ENCODE data around the gene PPM1F.
A peak's percentile ranks its signal among the peaks of the same experiment; 100 is the strongest.

PPM1F gene

GRCh38 chr22:21977814-21978213 is 25.2 kb upstream of the PPM1F start:
- no peak for DNase-seq
- intact Hi-C loops (cut with DNase I): no loop called here

- peak in 1 of 10 donors; percentile 51 for DNase-seq
- intact Hi-C loops (cut with DNase I): no loop called here
Observed at GRCh38 chr22:21975854-21976345, 23.3 kb upstream of the PPM1F start.

- DNase-seq: peak in 2 of 10 donors; percentile 21 to 41
- intact Hi-C loops (cut with DNase I): no loop called here
Observed at GRCh38 chr22:21975273-21975672, 22.6 kb upstream of the PPM1F start.

- intact Hi-C loops (cut with DNase I): no loop called here
Observed at GRCh38 chr22:21974058-21974649, 21.5 kb upstream of the PPM1F start.

GRCh38 chr22:21972806-21973205 is 20.2 kb upstream of the PPM1F start:
- peak in 1 of 10 donors; percentile 50 for DNase-seq
- intact Hi-C loops (cut with DNase I): no loop called here

More at GRCh38 chr22:21974058-21974649, 21.5 kb upstream of the PPM1F start:
- peak in 1 of 10 donors; percentile 57 for DNase-seq

GRCh38 chr22:21972293-21972779 is 19.7 kb upstream of the PPM1F start:
- peak in 7 of 10 donors; percentile 42 to 88 (median 53) for DNase-seq
- intact Hi-C loops (cut with DNase I): no loop called here

- intact Hi-C loops (cut with DNase I): no loop called here
- DNase-seq: peak in 1 of 10 donors; percentile 71
Observed at GRCh38 chr22:21971858-21972275, 19.2 kb upstream of the PPM1F start.

GRCh38 chr22:21970800-21971617 is 18.4 kb upstream of the PPM1F start:
- intact Hi-C loops (cut with DNase I): no loop called here
- peak in 2 of 10 donors; percentile 63 to 73 for DNase-seq

- intact Hi-C loops (cut with DNase I): no loop called here
- DNase-seq: peak in 1 of 10 donors; percentile 60
Observed at GRCh38 chr22:21970037-21970799, 17.6 kb upstream of the PPM1F start.

- DNase-seq: peak in 1 of 10 donors; percentile 55
- intact Hi-C loops (cut with DNase I): no loop called here
Observed at GRCh38 chr22:21968452-21969129, 15.9 kb upstream of the PPM1F start.

- intact Hi-C loops (cut with DNase I): no loop called here
- peak in 1 of 10 donors; percentile 40 for DNase-seq
Observed at GRCh38 chr22:21967693-21968271, 15.1 kb upstream of the PPM1F start.

- intact Hi-C loops (cut with DNase I): no loop called here
- DNase-seq: peak in 1 of 10 donors; percentile 1
Observed at GRCh38 chr22:21966643-21967516, 14.2 kb upstream of the PPM1F start.

GRCh38 chr22:21965762-21966288 is 13.2 kb upstream of the PPM1F start:
- peak in 1 of 10 donors; percentile 29 for DNase-seq
- intact Hi-C loops (cut with DNase I): no loop called here

- DNase-seq: peak in 1 of 10 donors; percentile 40
- intact Hi-C loops (cut with DNase I): no loop called here
Observed at GRCh38 chr22:21964918-21965484, 12.4 kb upstream of the PPM1F start.

- DNase-seq: peak in 1 of 10 donors; percentile 57
- intact Hi-C loops (cut with DNase I): no loop called here
Observed at GRCh38 chr22:21964234-21964633, 11.6 kb upstream of the PPM1F start.

GRCh38 chr22:21963790-21964211 is 11.2 kb upstream of the PPM1F start:
- DNase-seq: peak in 1 of 10 donors; percentile 55
- intact Hi-C loops (cut with DNase I): no loop called here

- intact Hi-C loops (cut with DNase I): no loop called here
- DNase-seq: no peak
Observed at GRCh38 chr22:21963286-21963685, 10.6 kb upstream of the PPM1F start.

- no peak for DNase-seq
- intact Hi-C loops (cut with DNase I): no loop called here
Observed at GRCh38 chr22:21962655-21962949, 10.0 kb upstream of the PPM1F start.
